NCI-H2171 (cell line): Measurements from ENCODE around the gene CTLA4.

ENCODE experiments used
- DNase-seq: peaks from one replicate; lab custom pipeline; 2025; lab: John Stamatoyannopoulos, UW

CTLA4 gene

GRCh38 chr2:203867561-203868200 lies at the start of gene CTLA4:
Gene CTLA4, plus strand, starts transcription at chr2:203867771. Its CDS starts 172 bp downstream, at chr2:203867943.
- no peak for DNase-seq

GRCh38 chr2:203818656-203819055 lies 48.9 kb upstream of the CTLA4 start:
- no peak for DNase-seq

DNA sequence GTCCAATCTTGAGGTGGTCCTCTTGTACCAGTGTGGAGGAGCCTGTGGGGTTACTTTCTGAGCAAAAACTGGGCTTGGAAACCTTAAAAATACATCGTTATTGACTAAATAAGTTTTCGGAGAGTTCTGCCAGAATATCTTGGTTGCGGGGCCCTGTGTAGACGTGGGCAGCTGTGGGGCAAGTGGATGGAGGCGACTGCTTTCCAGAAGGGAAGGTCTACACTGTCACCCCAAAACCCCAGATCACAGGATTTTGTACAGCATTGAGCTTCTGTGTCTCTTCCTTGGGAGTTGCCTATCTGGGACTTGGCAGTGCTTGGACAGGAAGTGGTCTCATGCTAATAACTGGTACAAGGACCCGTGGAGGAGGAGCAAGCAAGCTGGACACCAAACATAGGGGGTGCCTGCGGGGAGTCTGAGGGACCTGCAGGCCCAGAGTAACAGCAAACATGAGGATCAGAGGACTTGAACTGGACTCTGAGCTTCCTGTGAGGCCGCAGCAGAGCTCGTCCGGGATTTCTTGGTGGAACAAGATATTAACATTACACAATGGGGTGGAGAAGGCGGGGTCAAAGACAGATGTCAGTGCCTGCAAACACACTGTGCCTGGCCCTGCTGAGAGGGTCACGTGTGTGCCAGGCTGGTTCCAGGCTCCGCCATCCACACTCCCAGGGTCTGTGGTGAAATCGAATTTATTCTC lies 48.0 kb upstream of the CTLA4 start:
- DNase-seq: no peak

GRCh38 chr2:203820969-203821368 lies 46.6 kb upstream of the CTLA4 start:
- no peak for DNase-seq

DNA sequence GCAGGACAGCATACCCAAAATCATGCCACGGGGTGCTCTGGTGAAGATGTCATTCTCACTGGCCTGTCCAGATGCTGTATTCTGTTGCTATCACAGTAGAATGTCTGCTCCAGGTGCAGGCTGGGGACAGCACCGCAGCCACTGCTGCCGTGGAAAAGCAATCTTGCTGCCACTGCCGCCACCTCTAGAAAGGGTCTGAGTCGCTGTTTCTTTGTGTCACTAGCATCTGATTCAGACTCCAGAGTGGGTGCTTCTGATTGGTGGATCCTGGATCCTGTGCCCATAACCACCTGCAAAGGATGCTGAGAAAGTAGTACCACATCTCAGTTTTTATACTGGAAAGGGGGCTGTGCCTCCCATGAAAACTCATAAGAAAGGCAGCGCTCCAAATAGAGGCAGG lies 45.3 kb upstream of the CTLA4 start:
- no peak for DNase-seq

DNA sequence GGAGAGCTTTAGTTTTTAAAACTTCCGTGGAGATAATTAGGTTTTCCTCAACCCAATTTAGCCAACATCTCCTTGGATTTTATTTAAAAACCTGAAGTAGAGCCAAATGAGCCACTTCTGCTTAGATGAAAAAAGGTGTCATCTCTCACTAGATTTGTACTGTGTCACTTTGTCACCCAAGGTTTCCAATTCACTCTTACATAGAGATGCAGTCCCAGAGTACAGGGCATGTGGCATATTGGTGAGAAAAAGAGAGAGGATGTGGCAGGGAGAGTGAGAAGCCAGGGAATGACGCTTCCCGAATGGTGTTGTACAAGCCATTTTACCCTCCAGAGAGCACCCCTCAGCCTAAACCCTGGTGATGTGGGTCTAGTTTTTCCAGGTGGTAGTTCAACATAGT lies 44.4 kb upstream of the CTLA4 start:
- DNase-seq: no peak

- DNase-seq: no peak
These were observed 43.5 kb upstream of the CTLA4 start for GRCh38 chr2:203824057-203824456.

DNA sequence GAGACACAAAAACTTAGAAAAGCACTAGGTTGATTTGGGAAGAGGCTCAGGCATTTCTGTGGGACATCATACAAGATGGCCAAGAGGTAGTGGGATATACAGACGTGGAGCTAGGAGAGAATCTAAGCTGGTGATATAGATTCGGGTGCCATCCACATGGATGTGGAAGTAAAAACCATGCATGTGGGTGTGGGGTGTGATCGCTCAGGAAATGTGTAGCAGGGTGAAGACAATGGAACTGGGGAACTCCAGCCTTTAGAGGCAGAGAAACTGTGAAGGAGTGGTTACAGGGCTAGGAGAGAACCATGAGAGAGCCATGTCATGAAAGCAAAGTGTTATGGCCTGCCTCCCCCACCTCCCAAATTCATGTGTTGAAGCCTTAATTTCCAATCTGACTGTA lies 43.0 kb upstream of the CTLA4 start:
- DNase-seq: no peak

DNA sequence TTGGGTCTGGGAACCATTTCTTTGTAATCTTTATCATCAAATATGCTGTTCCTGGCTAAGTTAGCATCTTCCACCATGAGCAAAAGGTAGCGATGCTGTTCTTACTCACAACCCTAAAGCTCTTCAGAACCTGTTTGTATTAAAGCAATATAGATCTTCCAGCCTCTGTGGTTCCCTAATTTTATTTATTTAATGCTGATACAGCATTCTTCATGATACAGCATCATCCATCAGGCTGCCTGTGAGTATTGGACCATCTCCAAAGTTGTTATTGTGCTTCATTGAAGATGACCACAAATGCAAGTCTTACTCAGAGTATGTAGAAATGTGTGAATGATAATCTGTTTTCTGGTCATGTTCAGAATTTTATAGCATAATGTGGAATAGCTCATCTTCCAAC lies 40.9 kb upstream of the CTLA4 start:
- no peak for DNase-seq

DNA sequence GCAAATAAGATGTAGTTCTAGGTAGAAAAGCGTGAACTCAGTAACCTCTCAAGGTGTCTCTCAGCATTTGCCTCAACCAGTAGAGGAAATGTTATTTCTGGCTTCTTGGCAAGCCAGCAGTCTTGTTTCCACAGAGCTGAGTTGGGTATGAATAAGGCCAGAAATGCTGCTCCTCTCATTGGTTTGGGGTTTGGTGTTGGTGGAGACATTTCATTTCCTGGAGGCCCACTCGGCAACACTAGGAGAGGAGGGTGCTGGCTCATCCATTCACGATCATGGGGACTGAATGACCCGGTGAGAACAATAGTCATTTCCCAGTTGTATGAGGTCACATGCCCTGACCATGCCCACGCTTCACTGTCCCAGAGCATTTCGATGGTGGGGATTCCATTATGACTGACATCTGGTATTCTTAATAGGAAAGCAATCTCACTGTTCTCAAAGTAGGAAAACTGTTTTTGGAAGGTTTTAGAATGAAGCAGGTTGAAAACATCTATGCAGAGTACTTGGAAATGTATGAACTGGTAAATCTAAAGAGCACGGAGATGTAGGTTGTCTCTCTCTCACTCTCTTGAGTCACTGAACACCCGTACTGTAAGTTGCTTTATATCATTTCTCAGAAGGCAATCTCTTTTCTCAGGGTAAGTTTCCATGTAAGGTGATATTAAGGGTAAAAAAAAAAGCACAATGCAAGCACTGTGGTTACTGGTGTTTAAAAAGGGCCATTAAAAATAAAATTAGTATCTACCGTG lies 37.1 kb upstream of the CTLA4 start:
- no peak for DNase-seq

DNA sequence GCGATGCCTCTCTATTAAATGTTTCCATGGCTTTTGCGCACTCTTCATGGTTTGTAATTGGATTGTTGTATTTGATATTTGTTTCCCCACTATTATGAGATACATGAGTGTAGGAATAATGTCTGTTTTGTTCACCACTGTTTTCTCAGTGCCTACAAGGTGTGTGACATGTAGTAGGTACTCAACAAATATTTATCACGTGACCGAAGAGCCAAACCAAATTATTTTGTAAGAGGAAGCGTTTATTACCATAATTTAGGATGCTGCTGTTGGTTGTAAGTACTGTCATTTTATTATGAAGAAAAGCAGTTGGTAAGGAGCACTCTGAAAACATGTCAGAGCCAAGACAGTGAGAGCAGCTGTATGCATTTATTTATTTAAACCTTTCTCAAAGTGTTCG lies 32.2 kb upstream of the CTLA4 start:
- DNase-seq: no peak

- no peak for DNase-seq
These were observed 31.4 kb upstream of the CTLA4 start for GRCh38 chr2:203835892-203836800.

- DNase-seq: no peak
These were observed 26.8 kb upstream of the CTLA4 start for GRCh38 chr2:203840655-203841205.

GRCh38 chr2:203841654-203842053 lies 25.9 kb upstream of the CTLA4 start:
- no peak for DNase-seq

GRCh38 chr2:203842373-203842772 lies 25.2 kb upstream of the CTLA4 start:
- DNase-seq: no peak

GRCh38 chr2:203846490-203847105 lies 21.0 kb upstream of the CTLA4 start:
- no peak for DNase-seq

- DNase-seq: no peak
These were observed 18.6 kb upstream of the CTLA4 start for GRCh38 chr2:203849010-203849409.

GRCh38 chr2:203852760-203853159 lies 14.8 kb upstream of the CTLA4 start:
- no peak for DNase-seq

GRCh38 chr2:203853271-203853670 lies 14.3 kb upstream of the CTLA4 start:
- DNase-seq: no peak

DNA sequence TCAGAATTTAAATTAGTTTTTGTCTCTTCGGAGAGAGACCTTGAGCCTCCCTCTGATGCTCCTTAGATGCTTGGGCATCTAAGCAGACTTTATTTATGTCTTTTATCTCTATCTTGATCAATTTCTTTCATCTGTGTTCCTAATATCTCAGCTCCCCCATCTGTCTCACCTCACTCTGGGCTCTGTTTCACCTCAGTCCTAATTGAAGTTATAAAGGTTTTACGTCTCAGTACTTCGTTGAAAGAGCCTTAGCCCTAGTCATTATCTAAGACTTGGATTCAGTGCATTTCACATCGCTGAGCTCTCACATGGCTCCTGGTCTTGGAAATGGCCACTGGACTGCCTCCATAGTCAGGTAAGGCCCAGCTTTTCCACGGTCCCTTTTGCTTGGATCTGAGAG lies 13.8 kb upstream of the CTLA4 start:
- DNase-seq: no peak

GRCh38 chr2:203855274-203855673 lies 12.3 kb upstream of the CTLA4 start:
- no peak for DNase-seq
